HepG2 (cell line): ENCODE measurements around the gene FSIP1. TPM values are rescaled to one million over a fixed set of nuclear protein-coding genes. Genes with fewer than 3 reads are reported as not detected.

Experiments
- ATAC-seq: fragments of 200-7000 bp; cut with Tn5 transposase; 3 replicates; pipeline ENCODE4 v1.9.1; 2020; ENCODE audit warnings: mild to moderate bottlenecking, moderate library complexity
- BruUV-seq: library from RNA; stranded (reverse); fragments of 400-500 nt; replicated peaks from 2 replicates; lab custom pipeline; 2021; lab: Mats Ljungman, UMichigan
- CTCF ChIA-PET: fragments of 300-600 bp; formaldehyde crosslinking; extraction: SDS; loops from one replicate; lab custom pipeline; 2021; ENCODE audit warnings: low total read pairs, inconsistent platforms, low intra/inter-chr PET ratio; lab: Yijun Ruan, JAX
- POLR2A ChIA-PET: fragments of 350-600 bp; sonication (Branson Sonifier 250); formaldehyde crosslinking; loops from one replicate; lab custom pipeline; 2020; ENCODE audit warnings: antibody characterized with exemption, inconsistent platforms; lab: Yijun Ruan, JAX
- DNase-seq: peaks from one replicate; pipeline ENCODE4 v3.0.0-alpha.2; 2015; ENCODE audit warnings: low spot score
- FAIRE-seq: peaks from 3 replicates; lab custom pipeline; 2011; peaks lifted over from hg19 to GRCh38; lab: Jason Lieb, UNC
- H2AFZ ChIP-seq: one replicate; pipeline ENCODE4 v1.6.1; 2011; ENCODE audit warnings: low read length, inconsistent platforms
- H3K27ac ChIP-seq: fragments of 300-600 bp; 3 replicates; pipeline ENCODE4 v1.8.0; 2011; ENCODE audit warnings: mixed run types, mild to moderate bottlenecking, mixed read lengths, low read length, inconsistent platforms; ENCODE audit not compliant: insufficient read depth; ENCODE audit errors: extremely low read length
- H3K27me3 ChIP-seq, 2 experiments: fragments of 200-600 bp in 1 of 2; 2 replicates in 1 of 2; 3 replicates in 1 of 2; pipeline versions ENCODE4 v1.6.0 to v1.8.0; 2011; ENCODE audit warnings: low read length in 2 of 2, mild to moderate bottlenecking in 2 of 2, moderate library complexity in 2 of 2, inconsistent platforms in 1 of 2; ENCODE audit not compliant: insufficient read depth in 2 of 2, control insufficient read depth in 1 of 2
- H3K36me3 ChIP-seq, 2 experiments: fragments of 200-600 bp in 1 of 2; replicated peaks in 1 of 2; 2 replicates in 1 of 2; 3 replicates in 1 of 2; pipeline versions ENCODE4 v1.5.1 to v1.8.0; 2011; ENCODE audit warnings: low read length in 2 of 2, inconsistent platforms in 1 of 2; ENCODE audit not compliant: insufficient read depth in 2 of 2, control insufficient read depth in 1 of 2
- H3K4me1 ChIP-seq: 2 replicates; pipeline ENCODE4 v1.5.1; 2012; ENCODE audit warnings: low read length, inconsistent platforms; ENCODE audit not compliant: insufficient read depth
- H3K4me2 ChIP-seq: 2 replicates; pipeline ENCODE4 v1.6.0; 2011; ENCODE audit warnings: low read depth, low read length, inconsistent platforms
- H3K4me3 ChIP-seq, 3 experiments: fragments of 200-600 bp in 1 of 3; sonication (generic), shearing (Covaris generic) in 1 of 3; replicated peaks in 1 of 3; 2 replicates each; pipeline ENCODE4 v1.5.1; 2011 to 2016; ENCODE audit warnings: low read length in 3 of 3, inconsistent platforms in 2 of 3, low read depth in 2 of 3, mild to moderate bottlenecking in 2 of 3, control low read depth in 1 of 3, mixed read lengths in 1 of 3; ENCODE audit not compliant: insufficient read depth in 1 of 3
- H3K79me2 ChIP-seq: one replicate; pipeline ENCODE4 v1.6.1; 2011; ENCODE audit warnings: low read length, inconsistent platforms; ENCODE audit not compliant: insufficient read depth
- H3K9ac ChIP-seq: 2 replicates; pipeline ENCODE4 v1.6.0; 2011; ENCODE audit warnings: mild to moderate bottlenecking, low read depth, low read length, inconsistent platforms; ENCODE audit not compliant: insufficient read depth
- H3K9me3 ChIP-seq: 2 replicates; pipeline ENCODE4 v1.5.1; 2012; ENCODE audit warnings: mild to moderate bottlenecking, low read length
- H4K20me1 ChIP-seq: 2 replicates; pipeline ENCODE4 v1.6.0; 2011; ENCODE audit warnings: inconsistent platforms, mild to moderate bottlenecking, low read length, moderate library complexity; ENCODE audit not compliant: insufficient read depth
- CBX5 ChIP-seq: sonication (generic); formaldehyde crosslinking; IDR thresholded peaks from 2 replicates; pipeline ENCODE4 v1.4.0; 2020; ENCODE audit warnings: missing genetic modification reagents, borderline replicate concordance
- HOXD1 ChIP-seq: sonication (generic); formaldehyde crosslinking; IDR thresholded peaks from 2 replicates; pipeline ENCODE4 v1.5.0; 2020; ENCODE audit warnings: missing genetic modification reagents
- KAT7 ChIP-seq: IDR thresholded peaks from 2 replicates; pipeline ENCODE4 v1.6.1; 2018; ENCODE audit warnings: borderline replicate concordance, missing compliant biosample characterization
- KLF12 ChIP-seq: sonication (generic); formaldehyde crosslinking; IDR thresholded peaks from 2 replicates; pipeline ENCODE4 v1.4.0; 2020; ENCODE audit warnings: missing genetic modification reagents, borderline replicate concordance
- NFIC ChIP-seq: IDR thresholded peaks from 2 replicates; pipeline ENCODE4 v1.6.1; 2012; ENCODE audit warnings: mild to moderate bottlenecking, low read length, inconsistent platforms
- NFYB ChIP-seq: sonication (generic); formaldehyde crosslinking; IDR thresholded peaks from 2 replicates; pipeline ENCODE4 v1.4.0; 2020; ENCODE audit warnings: missing genetic modification reagents
- NKX3-1 ChIP-seq: sonication (generic); formaldehyde crosslinking; IDR thresholded peaks from 2 replicates; pipeline ENCODE4 v1.5.0; 2020; ENCODE audit warnings: missing genetic modification reagents
- REPIN1 ChIP-seq: sonication (generic); formaldehyde crosslinking; IDR thresholded peaks from 2 replicates; pipeline ENCODE4 v1.8.0; 2022; ENCODE audit warnings: missing genetic modification reagents, low read depth, mild to moderate bottlenecking, borderline replicate concordance
- RFXAP ChIP-seq: sonication (generic); formaldehyde crosslinking; IDR thresholded peaks from 2 replicates; pipeline ENCODE4 v1.4.0; 2020; ENCODE audit warnings: missing genetic modification reagents, borderline replicate concordance
- SAP130 ChIP-seq: IDR thresholded peaks from 2 replicates; pipeline ENCODE4 v1.6.1; 2016; ENCODE audit warnings: low read depth
- TARDBP ChIP-seq: sonication (generic); formaldehyde crosslinking; IDR thresholded peaks from 2 replicates; pipeline ENCODE4 v1.8.0; 2022; ENCODE audit warnings: mild to moderate bottlenecking, missing genetic modification reagents
- YEATS4 ChIP-seq: sonication (generic); formaldehyde crosslinking; IDR thresholded peaks from 2 replicates; pipeline ENCODE4 v1.4.0; 2020; ENCODE audit warnings: missing genetic modification reagents, borderline replicate concordance
- ZFP1 ChIP-seq: IDR thresholded peaks from 2 replicates; pipeline ENCODE4 v1.6.1; 2016
- ZNF616 ChIP-seq: sonication (generic); formaldehyde crosslinking; IDR thresholded peaks from 2 replicates; pipeline ENCODE4 v1.5.0; 2020; ENCODE audit warnings: low read depth, mild to moderate bottlenecking, missing genetic modification reagents
- ZNF747 ChIP-seq: sonication (generic); formaldehyde crosslinking; IDR thresholded peaks from 2 replicates; pipeline ENCODE4 v1.8.1; 2023; ENCODE audit warnings: missing genetic modification reagents, mild to moderate bottlenecking, borderline replicate concordance
- WGBS: methylation state at CpG from one replicate; pipeline ENCODE4 v1.1.6; 2017; ENCODE audit warnings: low lambda C conversion rate; 5-methylcytosine and 5-hydroxymethylcytosine counted together
- in situ Hi-C: cut with HindIII; loops from 2 replicates; pipeline ENCODE4 v1.10.0; 2017; ENCODE audit warnings: low pct_unique_long_range_greater_than_20kb; ENCODE audit not compliant: extremely low pct_ligation_motif_present
- intact Hi-C: fragments of 100-400 bp; cut with micrococcal nuclease; formaldehyde crosslinking; loops from one replicate; pipeline ENCODE4 v1.10.0; 2022; ENCODE audit not compliant: unreplicated experiment
- polyA plus RNA-seq, 8 experiments: library from polyadenylated mRNA; depleted of rRNA in 3 of 8; stranded (reverse) in 7 of 8; unstranded in 1 of 8; fragments of >200 nt; fragmentation: Illumina TruSeq in 4 of 8; extraction: Trizol in 4 of 8; gene quantifications; 2 replicates each; pipeline versions ENCODE4 v1.2.1 to v1.2.3, GENCODE V29; 2011 to 2016; ENCODE audit warnings: low read depth in 4 of 8, missing spikeins in 1 of 8, mixed read lengths in 1 of 8; ENCODE audit not compliant: insufficient read depth in 1 of 8
- total RNA-seq, 5 experiments: library from RNA; depleted of rRNA; stranded (reverse); fragments of >200 nt; fragmentation: Illumina TruSeq; extraction: Trizol; gene quantifications; 2 replicates each; pipeline ENCODE4 v1.2.3, GENCODE V29; 2016; ENCODE audit warnings: low read depth in 1 of 5
- TF ChIP-seq, protein P1 (sequence below): sonication (generic); formaldehyde crosslinking; IDR thresholded peaks from 2 replicates; pipeline ENCODE4 v1.4.0; 2020; ENCODE audit warnings: low read depth, missing genetic modification reagents
- TF ChIP-seq, protein P2 (sequence below): sonication (generic); formaldehyde crosslinking; IDR thresholded peaks from 2 replicates; pipeline ENCODE4 v1.5.0; 2020; ENCODE audit warnings: missing genetic modification reagents
- TF ChIP-seq, protein P3 (sequence below): sonication (generic); formaldehyde crosslinking; IDR thresholded peaks from 2 replicates; pipeline ENCODE4 v1.9.0; 2021; ENCODE audit warnings: missing genetic modification reagents, borderline replicate concordance
- TF ChIP-seq, protein P4 (sequence below): sonication (generic); formaldehyde crosslinking; IDR thresholded peaks from 2 replicates; pipeline ENCODE4 v1.4.0; 2020; ENCODE audit warnings: missing genetic modification reagents

The FSIP1 gene
- total and polyA plus RNA-seq, 2 of the 13 experiments (the other 11 are each of a cell fraction or from before 2014, with no cell fraction given), result 0.18 TPM; not detected in 1

DNA sequence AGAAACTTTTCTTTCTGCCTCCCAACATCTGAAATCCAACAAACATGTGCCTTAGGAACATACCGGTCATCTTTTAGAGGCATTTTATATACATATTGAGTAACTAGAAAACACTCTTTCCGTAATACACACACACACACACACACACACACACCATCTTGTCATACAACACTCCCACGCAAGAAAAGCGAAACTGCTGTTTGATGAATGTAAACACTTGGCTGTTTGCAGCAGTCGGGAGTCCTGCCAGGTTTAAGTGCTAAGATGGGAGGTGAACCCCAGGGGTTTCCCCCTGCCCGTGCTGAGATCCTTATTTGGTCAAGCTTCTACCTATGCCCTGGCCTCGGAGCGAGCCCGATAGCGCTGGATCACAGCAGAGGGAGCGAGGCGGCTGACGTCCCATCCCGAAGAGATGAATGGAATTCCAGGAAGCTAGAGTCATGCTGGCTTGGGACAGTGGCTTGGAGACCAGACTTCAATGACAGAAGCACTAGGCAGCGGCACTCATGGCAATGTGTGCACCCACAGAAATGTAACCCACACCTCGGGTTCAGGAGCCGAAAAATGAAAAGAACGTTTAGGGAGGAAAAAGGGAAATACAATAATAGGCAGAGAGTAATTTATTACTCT, 203.0 kb downstream of the FSIP1 start:
- DNase-seq, result peak; percentile 88
- ChIA-PET CTCF (interaction anchor here (0.8 to 3.2 kb wide), 6 partner anchors 267 to 872 kb away, joined by 3 to 26 read pairs (median 10); no protein-coding TSS in a partner anchor), POLR2A (interaction anchor here (0.8 to 3.7 kb wide), 13 partner anchors 124 to 706 kb away, joined by 3 to 50 read pairs (median 9); no protein-coding TSS in a partner anchor)
- Histone ChIP-seq H3K4me1 (peaks cover 45% of the 10 kb centered on the region), H3K9ac (peak overlapping the region; percentile 78), H3K79me2 (peaks cover 22% of the 10 kb centered on the region), H3K36me3 (peaks cover 5 to 18% of the 10 kb centered on the region in 2 experiments; a peak in 4 of 5 replicates), H3K27ac (peak overlapping the region; percentile 65), H3K4me3 (peak overlapping the region; percentile 40 to 88 (median 45)), H3K27me3 (peaks cover 0 to 4% of the 10 kb centered on the region in 2 experiments; a peak in 1 of 5 replicates), H3K4me2 (peak overlapping the region; percentile 92), H4K20me1 (peaks cover 13% of the 10 kb centered on the region; the same call in 1 of the 2 replicates), H3K9me3 (no peaks in the 10 kb centered on the region), H2AFZ (no peak overlapping the region)
- WGBS, result 1% methylated on average over 16 of the region's 18 CpGs
- FAIRE-seq, result peak; percentile 54
- intact Hi-C loops (loop anchor here (1.0 to 5.0 kb wide), 5 partner anchors 124 to 407 kb away; no protein-coding TSS in a partner anchor), in situ Hi-C loops (loop anchor here (5.0 to 10.0 kb wide), 5 partner anchors 145 to 765 kb away; no protein-coding TSS in a partner anchor)
- ATAC-seq, result peak; percentile 73
- no TSS peak for BruUV-seq
- TF ChIP-seq REPIN1 (CRISPR knock-in tag), result no peak
- no peak for TF ChIP-seq RFXAP
- TF ChIP-seq KLF12 (CRISPR knock-in tag), result no peak
- no peak for TF ChIP-seq HOXD1 (CRISPR knock-in tag)
- no peak for TF ChIP-seq NFIC
- no peak for TF ChIP-seq KAT7
- no peak for TF ChIP-seq ZFP1 (CRISPR knock-in tag)
- TF ChIP-seq, protein P1, sequence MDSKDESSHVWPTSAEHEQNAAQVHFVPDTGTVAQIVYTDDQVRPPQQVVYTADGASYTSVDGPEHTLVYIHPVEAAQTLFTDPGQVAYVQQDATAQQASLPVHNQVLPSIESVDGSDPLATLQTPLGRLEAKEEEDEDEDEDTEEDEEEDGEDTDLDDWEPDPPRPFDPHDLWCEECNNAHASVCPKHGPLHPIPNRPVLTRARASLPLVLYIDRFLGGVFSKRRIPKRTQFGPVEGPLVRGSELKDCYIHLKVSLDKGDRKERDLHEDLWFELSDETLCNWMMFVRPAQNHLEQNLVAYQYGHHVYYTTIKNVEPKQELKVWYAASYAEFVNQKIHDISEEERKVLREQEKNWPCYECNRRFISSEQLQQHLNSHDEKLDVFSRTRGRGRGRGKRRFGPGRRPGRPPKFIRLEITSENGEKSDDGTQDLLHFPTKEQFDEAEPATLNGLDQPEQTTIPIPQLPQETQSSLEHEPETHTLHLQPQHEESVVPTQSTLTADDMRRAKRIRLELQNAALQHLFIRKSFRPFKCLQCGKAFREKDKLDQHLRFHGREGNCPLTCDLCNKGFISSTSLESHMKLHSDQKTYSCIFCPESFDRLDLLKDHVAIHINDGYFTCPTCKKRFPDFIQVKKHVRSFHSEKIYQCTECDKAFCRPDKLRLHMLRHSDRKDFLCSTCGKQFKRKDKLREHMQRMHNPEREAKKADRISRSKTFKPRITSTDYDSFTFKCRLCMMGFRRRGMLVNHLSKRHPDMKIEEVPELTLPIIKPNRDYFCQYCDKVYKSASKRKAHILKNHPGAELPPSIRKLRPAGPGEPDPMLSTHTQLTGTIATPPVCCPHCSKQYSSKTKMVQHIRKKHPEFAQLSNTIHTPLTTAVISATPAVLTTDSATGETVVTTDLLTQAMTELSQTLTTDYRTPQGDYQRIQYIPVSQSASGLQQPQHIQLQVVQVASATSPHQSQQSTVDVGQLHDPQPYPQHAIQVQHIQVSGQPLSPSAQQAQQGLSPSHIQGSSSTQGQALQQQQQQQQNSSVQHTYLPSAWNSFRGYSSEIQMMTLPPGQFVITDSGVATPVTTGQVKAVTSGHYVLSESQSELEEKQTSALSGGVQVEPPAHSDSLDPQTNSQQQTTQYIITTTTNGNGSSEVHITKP (CRISPR knock-in tag), result 0 out of 2 replicates have a peak, but pooled peaks have one; percentile 25
- TF ChIP-seq, protein P2, sequence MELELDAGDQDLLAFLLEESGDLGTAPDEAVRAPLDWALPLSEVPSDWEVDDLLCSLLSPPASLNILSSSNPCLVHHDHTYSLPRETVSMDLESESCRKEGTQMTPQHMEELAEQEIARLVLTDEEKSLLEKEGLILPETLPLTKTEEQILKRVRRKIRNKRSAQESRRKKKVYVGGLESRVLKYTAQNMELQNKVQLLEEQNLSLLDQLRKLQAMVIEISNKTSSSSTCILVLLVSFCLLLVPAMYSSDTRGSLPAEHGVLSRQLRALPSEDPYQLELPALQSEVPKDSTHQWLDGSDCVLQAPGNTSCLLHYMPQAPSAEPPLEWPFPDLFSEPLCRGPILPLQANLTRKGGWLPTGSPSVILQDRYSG, result no peak
- TF ChIP-seq, protein P3, sequence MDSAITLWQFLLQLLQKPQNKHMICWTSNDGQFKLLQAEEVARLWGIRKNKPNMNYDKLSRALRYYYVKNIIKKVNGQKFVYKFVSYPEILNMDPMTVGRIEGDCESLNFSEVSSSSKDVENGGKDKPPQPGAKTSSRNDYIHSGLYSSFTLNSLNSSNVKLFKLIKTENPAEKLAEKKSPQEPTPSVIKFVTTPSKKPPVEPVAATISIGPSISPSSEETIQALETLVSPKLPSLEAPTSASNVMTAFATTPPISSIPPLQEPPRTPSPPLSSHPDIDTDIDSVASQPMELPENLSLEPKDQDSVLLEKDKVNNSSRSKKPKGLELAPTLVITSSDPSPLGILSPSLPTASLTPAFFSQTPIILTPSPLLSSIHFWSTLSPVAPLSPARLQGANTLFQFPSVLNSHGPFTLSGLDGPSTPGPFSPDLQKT (CRISPR knock-in tag), result no peak
- TF ChIP-seq SAP130, result peak; percentile 76
- TF ChIP-seq ZNF747 (CRISPR knock-in tag), result no peak
- no peak for TF ChIP-seq TARDBP
- TF ChIP-seq, protein P4, sequence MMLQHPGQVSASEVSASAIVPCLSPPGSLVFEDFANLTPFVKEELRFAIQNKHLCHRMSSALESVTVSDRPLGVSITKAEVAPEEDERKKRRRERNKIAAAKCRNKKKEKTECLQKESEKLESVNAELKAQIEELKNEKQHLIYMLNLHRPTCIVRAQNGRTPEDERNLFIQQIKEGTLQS (CRISPR knock-in tag), result peak; percentile 91
- TF ChIP-seq ZNF616 (CRISPR knock-in tag), result no peak
- TF ChIP-seq NKX3-1, result no peak
- TF ChIP-seq YEATS4 (CRISPR knock-in tag), result no peak
- peak; percentile 48; the same call in 1 of the 2 replicates for TF ChIP-seq CBX5
- TF ChIP-seq NFYB, result no peak
